WI38 (cell line): ENCODE data around the gene UVRAG.

Source experiments
- H3K4me3 ChIP-seq: 2 replicates; pipeline ENCODE4 v1.5.1; 2011; ENCODE audit warnings: low read depth, mild to moderate bottlenecking, control low read depth, low read length
- TF ChIP-seq, protein P1 (sequence below): IDR thresholded peaks from 2 replicates; pipeline ENCODE4 v1.5.1; 2012; ENCODE audit warnings: low read depth, mild to moderate bottlenecking, control low read depth, low read length

Gene UVRAG

DNA sequence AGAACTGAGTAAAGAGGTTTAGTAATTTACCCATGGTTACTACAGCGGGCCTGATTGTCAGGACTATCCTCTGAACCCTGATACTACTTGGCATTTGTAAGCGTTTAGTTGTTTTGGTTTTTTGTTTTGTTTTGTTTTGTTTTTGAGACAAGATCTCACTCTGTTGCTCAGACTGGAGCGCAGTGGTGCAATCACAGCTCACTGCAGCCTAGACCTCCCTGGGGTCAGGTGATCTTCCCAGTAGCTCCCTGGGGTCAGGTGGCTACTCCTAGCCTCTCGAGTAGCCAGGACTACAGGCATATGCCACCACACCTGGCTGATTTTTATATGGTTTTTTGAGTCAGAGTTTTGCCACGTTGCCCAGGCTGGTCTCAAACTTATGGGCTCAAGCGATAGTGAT is 272.7 kb downstream of the UVRAG start:
- TF ChIP-seq, protein P1, sequence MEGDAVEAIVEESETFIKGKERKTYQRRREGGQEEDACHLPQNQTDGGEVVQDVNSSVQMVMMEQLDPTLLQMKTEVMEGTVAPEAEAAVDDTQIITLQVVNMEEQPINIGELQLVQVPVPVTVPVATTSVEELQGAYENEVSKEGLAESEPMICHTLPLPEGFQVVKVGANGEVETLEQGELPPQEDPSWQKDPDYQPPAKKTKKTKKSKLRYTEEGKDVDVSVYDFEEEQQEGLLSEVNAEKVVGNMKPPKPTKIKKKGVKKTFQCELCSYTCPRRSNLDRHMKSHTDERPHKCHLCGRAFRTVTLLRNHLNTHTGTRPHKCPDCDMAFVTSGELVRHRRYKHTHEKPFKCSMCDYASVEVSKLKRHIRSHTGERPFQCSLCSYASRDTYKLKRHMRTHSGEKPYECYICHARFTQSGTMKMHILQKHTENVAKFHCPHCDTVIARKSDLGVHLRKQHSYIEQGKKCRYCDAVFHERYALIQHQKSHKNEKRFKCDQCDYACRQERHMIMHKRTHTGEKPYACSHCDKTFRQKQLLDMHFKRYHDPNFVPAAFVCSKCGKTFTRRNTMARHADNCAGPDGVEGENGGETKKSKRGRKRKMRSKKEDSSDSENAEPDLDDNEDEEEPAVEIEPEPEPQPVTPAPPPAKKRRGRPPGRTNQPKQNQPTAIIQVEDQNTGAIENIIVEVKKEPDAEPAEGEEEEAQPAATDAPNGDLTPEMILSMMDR = no peak
- no peak overlapping the region for H3K4me3 ChIP-seq

DNA sequence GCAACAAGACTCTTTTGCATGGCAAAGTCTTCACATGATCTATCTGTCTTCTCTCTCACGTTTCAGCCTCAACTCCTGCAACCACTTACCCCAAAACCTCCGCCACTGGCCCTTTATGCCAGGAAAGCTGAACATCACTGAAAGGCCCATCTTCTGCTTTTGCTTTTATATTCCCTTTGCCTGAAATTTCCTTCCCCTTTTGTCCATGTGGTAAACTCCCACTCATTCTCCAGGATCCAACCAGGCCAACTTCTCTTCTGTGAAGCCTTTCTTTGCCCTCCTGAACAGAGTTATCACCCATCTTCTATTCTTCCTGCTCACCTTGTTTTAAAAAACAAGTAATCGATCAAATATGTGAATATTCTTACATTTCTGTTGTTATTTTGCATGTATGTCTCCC is 273.5 kb downstream of the UVRAG start:
- H3K4me3 ChIP-seq = no peak overlapping the region
- TF ChIP-seq, protein P1 = no peak

DNA sequence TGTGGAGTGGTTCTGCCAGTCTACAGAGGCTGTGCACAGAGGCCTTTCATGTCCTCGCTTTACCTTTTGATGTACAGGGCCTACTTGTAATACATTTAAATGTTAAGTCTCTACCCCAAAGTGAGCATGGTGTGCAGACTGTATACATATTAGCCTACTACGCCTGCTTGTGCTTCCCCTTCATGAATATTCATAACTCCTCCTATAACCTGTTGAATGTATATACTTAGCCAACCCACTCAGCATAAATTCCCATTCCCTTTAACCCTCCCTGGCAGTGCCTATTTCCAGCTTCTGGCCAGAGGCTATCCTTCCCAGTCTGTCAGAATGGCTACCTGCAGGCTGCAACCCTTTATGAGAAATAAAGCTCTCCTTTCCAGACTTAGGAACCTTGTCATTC is 275.2 kb downstream of the UVRAG start:
- TF ChIP-seq, protein P1 = no peak
- H3K4me3 ChIP-seq = no peak overlapping the region

DNA sequence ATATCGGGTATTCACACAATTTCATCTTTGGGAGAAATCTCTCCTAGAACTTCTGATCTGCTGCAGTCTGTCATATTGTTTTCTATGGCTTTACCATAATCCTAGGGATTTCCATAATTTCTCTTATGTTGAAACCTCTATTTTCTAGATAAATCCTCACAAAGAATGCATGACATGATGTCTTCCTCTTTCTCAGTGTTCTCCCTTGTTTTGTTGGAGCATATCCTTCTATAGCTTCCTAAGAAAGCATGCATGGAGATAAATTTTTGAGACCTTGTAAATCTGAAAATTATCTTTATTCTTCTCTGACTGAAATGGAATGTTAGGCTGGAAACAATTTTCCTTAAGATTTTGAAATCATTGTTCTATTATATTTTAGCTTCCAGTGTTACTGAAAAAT is 275.8 kb downstream of the UVRAG start:
- TF ChIP-seq, protein P1 = no peak
- no peak overlapping the region for H3K4me3 ChIP-seq

DNA sequence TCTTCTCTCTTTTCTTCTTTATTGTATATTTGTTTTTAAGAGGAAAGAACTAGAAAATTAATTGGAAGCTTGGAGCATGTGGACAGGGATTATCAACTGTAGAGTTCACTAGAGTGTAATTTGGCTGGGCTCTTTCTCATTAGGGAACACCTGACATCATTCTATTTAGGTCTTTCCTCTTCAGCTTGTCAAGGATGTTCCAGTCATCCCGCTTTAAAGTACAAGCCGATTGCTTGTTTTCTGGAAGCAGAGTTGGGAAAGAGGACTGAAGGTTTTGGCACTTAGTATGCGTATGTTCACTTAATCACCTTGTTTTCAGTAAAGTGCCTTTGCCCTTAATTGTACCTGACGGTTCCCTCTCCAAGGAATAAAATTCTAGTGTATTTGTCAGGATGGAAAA is 279.7 kb downstream of the UVRAG start:
- no peak overlapping the region for H3K4me3 ChIP-seq
- TF ChIP-seq, protein P1 = no peak

DNA sequence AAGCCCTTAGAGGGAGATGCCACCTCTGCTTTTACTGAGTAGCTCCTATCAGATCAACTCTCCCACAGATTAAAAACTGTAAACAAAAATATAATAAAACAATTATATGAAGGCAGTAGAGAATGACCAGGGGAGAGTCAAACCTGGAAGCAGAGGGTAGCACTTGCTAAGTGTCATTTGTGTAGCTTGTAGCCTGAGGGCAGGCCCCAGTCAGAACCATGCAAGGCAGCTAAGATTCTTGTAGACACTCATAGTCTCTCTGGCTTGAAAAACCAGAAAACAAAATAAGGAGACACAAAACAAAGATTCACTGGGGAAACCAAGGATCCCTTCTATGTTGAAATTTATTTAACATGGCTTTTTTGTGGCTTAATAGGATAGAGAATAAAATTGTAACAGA is 280.9 kb downstream of the UVRAG start:
- TF ChIP-seq, protein P1 = no peak
- H3K4me3 ChIP-seq = no peak overlapping the region

DNA sequence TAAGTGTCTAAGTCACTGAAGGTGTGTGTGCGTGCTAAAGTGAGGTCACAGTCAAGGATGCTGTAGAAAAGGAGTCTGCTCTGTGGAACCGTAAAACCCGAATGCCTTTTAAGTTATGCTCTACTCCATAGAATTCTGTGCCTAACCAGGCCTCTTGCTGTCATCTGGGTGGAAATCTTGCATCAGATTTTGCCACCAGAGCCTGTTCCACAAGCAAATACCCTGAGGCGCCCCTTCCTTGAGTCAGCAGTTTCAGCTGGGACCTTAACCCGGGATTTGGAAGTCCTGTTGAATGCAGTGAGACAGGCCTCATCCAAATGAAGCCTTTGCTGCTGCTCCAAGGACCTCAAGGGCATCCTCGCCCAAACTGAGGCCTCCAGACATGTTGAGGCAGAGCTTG is 281.5 kb downstream of the UVRAG start:
- TF ChIP-seq, protein P1 = no peak
- H3K4me3 ChIP-seq = no peak overlapping the region

DNA sequence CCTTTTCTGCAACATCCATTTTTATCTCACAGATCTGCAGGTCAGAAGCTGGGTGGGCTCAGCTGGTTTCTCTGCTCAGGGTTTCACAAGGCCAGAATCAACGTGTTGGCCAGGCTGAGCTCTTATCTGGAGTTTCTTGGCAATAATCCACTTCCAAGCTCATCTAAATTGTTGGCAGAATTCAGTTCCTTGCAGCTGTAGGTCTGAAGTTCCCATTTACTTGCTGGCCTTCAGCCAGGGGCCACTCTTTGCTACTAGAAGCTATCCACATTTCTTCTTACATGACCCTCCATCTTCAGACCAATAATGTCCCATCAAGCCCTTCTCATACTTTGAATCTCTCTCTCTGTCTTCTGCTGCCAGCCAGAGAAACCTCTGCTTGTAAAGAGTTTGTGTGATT is 287.8 kb downstream of the UVRAG start:
- TF ChIP-seq, protein P1 = no peak
- no peak overlapping the region for H3K4me3 ChIP-seq
